Activated CD4-positive, CD25-positive, alpha-beta regulatory T cell (primary cell): ENCODE results near the gene CALN1.
"Not testable (repeated sequence)": the region's sequence is repeated elsewhere in the genome, so short reads cannot be mapped to it uniquely, and the experiment has no call there.

Experiments
- DNase-seq, 4 experiments: peaks; one replicate each; lab custom pipeline; 2025; lab: John Stamatoyannopoulos, UW

The CALN1 gene

DNA sequence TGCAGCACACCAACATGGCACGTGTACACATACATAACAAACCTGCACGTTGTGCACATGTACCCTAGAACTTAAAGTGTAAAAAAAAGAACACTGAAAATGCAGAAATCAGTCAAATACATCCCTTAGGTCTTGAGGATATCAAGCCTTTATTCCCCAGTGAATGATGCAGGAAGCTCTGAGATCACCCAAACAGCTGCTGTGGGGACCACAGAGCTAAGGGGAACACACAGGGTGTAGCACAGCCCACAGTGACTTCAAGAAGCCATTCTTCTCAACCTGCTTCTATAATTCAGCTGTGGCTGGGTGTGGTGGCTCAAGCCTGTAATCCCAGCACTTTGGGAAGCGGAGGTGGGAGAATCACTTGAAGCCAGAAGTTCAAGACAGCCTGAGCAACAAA, 314.9 kb downstream of the CALN1 start:
- no peak for DNase-seq

DNA sequence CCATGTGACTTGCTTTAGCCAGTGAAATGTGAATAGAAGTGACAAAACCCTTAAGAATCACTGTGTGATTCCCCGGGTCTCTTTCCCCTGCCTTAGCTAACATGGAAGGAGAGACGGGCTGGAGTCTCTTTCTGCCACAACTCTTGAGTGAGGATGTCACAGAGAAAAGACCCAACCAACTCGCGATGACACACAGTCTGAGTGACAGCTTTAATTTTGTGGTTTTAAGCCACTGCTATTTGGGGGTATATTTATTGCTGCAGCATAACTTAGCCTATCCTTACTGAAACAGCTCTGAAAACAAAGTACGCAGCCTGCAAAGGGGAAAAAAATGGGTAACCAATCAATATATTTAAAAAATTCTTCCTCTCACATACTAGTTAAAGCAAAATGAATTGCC, 319.4 kb downstream of the CALN1 start:
- DNase-seq, result no peak

DNA sequence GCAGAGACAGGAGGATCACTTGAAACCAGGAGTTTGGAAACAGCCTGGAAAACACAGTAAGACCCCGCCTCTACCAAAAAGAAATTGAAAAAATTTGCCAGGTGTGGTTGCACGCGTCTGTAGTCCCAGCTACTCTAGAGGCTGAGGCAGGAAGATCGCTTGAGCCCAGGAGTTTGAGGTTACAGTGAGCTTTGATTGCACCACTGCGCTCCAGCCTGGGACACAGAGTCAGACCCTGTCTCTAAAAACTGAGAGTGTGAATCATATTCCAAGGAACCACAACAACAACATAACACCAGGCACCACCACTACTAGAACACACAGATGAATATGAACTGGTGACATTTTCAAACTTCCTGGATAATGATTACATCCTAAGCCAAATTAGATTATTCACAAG, 324.2 kb downstream of the CALN1 start:
- no peak for DNase-seq

DNA sequence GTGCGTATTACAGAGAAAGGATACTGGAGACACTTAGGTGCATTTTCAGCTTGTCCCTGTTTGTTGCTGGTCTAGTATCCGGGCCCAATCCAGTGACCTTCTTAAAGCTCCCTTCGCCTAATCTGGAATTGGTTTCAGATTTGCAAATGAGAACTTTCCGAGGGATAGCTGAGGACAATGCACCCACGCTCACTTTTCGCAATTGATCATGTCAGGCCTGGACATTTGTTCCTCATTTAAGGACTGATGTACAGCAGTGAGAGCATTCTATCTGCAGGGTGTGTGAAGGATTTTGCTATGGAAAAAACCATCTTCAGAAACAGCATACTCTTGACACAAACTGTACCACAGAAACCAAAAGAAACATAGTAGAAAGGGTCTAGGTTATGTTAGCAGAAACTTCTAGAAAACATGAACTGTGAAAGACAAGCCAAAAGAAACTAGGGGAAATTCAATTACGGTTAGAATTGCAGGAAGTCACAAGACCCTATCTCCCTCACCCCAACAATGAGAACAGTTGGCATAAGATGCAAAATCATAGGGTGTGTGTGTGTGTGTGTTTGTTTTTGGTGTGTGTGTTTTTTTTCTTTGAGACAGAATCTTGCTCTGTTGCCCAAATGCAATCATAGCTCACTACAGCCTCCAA, 331.1 kb downstream of the CALN1 start:
- no peak for DNase-seq

DNA sequence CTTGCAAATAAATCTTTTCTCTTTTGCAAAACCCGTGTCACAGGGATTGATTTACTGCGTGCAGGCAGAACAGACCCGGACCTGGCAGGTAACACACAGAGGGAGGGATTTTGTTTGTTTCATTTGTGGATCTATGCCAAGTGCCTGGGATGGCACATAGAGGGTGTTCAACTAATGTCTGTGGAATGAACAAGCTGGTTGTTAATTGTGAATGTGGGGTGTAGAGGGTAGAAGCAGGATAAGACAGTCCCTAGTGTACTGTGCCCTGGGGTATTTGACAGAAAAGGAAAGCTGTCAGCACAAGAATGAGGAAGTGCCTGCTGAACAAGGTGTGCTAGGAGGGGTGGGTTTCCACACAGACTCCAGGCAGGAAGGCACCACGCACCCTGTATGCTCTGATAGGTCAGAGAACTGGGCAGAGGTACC, 331.8 kb downstream of the CALN1 start:
- no peak for DNase-seq

DNA sequence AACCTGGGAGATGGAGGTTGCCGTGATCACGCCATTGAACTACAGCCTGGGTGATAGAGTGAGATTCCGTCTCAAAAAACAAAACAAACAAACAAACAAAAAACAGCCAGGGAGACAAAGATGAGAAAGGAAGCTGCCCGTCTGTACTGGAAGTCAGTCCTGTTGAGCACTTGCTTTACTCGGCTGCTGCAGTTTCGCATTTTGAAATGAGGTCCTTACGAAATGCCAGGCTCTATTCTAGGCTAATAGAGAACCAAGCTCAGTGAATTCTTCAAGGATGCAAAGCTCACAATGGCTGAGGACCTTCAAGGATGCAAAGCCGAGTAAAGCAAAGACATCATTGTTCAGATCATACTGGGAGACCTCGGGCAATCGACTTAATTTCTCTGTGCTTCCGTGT, 333.3 kb downstream of the CALN1 start:
- no peak for DNase-seq

DNA sequence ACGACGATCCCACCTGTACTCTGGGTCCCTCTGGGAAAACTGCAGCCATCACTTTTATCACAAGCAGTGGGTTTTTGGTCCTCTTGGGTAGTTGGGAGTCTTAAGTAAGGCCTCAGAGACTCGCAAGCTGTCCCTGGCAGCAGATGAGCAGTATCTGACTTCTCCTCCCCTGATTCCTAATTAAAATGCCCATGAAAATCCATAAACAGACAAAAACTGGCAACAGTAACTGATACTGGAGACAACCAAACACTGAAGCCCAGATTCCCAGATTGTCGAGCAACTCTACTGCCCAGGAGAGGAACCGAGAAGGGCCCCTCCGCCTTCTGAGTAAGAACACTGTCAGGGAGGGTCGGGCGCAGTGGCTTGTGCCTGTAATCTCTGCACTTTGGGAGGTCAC, 333.8 kb downstream of the CALN1 start:
- no peak for DNase-seq

DNA sequence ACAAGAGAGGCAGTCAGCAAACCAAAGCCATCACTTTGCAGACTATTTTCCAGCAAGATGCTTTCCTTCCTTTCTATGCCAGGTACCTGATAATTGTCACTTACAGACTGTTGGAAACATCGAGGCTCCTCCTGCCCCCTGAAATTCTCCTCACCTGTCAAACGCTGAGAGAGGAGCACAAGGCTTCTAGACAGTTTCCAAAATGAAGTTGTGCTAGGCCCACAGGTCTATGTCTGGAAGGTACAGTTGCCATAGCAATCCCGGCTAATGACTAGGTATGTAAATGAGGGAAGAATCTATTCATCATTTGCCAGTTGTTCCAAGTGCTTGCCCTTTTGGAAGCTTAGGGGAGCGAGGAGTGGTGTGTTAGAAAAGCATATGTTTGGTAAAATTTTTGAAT, 334.4 kb downstream of the CALN1 start:
- DNase-seq, result no peak

DNA sequence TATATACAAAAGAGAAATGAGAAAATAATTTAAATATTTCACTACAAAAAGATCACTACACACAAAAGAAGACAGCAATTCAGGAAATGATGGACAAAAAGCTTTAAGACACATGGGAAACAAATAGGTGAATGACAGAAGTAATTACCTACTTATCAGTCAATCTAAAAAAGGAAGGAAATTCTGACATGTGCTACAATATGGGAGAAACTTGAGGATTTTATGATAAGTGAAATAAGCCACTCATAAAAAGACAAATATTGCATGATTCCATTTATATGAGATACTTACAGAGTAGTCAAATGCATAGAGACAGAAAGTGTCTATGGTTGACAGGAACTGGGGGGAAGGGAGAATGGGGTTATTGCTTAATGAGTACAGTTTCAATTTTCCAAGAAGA, 339.2 kb downstream of the CALN1 start:
- no peak for DNase-seq

DNA sequence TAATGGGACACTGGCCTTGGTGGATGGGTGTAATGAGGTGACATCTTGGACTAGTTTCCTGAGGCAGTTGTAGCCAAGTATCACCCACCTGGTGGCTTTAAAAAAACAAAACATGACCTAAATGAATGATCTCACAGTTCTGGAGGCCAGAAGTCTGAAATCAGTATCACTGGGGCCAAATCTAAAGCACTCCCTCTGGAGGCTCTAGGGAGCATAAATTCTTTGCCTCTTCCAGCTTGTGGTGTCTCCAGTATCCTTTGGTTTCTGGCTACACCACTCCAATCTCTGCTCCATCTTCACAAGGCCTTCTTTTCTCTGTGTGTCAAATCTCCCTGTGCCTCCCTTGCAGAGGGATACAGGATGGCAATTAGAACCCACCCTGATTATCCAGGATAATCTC, 342.9 kb downstream of the CALN1 start:
- no peak for DNase-seq

DNA sequence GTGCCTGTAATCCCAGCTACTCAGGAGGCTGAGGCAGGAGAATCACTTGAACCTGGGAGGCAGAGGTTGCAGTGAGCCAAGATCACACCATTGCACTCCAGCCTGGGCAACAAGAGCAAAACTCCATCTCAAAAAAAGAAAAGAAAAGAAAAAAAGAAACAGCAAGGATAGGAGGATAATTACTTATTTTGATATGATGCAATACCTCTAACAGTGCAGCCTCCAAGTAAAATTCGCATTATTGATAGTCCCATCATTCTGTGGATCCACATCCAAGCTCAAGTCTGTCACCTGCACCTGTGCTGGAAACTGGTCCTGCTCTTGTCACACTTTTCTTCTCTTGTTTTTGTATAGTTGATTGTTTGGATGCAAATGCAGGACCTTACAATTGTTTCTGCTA, 346.4 kb downstream of the CALN1 start:
- DNase-seq, result not testable (repeated sequence)

DNA sequence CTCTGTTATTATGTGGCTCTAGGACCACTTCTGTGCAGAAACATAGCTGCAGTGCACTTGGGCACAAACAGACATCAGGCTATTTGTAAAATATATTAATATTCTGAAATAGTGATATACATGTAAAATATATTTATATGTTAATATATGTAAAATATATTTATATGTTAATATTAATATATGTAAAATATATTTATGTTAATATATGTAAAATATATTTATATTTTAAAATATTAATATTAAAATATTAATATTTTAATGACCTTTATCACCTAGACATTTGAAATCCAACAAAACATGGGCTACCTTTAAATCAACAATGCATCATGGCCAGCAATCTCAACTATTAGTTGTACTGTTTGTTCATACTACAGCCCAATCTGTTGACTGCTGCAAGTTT, 347.2 kb downstream of the CALN1 start:
- DNase-seq, result no peak

DNA sequence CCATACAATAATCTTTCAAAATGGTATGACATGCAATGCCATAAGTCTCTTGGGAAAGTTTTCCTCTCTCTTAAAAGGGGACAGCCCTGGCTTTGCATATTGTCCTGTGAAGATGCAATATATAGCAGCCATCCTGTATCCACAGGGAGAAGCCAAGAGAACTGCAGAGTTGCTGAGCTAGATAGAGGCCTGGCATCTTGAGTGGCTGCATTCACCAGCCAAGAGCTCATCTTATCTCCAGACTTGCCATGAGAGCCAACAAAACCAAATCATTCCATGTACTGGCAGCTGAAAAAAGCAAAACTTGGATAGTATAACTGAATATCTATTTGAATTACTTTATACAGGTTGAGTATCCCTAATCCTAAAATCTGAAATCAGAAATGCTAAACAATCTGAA, 348.8 kb downstream of the CALN1 start:
- DNase-seq, result no peak

DNA sequence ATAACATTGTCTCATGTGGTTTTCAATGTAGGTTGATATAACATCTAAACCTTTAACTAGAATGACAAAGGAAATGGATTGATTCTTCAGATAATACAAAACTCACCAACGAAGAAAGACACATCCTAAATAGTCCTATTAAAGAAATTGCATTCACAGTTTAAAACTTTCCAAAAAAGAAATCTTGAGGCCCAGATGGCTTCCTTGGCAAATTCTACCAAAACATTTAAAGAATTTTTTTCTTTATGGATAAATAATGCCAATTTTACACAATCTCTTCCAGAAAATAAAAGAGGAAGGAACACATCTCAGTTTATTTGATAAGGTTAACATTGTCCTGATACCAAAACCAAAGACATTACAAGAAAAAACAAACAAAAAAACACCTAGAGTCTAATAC, 349.5 kb downstream of the CALN1 start:
- DNase-seq, result no peak

DNA sequence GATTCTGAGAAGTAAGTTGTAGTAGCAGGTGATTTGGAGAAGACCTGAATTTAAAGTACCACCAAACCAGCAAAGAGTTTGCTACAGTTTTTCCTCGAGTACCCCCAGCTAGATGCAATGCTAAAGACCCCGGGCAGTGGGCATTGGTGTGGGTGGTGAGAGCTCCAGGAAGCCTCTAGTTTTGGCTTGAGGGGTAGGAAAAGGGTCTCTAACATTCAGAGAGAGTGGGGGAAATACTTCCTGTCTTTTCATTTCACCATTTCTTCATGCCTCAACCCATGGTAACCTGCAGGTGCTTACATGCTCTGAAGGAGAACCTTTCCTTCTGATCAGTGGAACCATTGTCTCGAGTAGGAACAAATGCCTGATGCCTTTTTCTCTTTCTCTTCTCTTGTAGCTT, 352.2 kb downstream of the CALN1 start:
- DNase-seq, result no peak

DNA sequence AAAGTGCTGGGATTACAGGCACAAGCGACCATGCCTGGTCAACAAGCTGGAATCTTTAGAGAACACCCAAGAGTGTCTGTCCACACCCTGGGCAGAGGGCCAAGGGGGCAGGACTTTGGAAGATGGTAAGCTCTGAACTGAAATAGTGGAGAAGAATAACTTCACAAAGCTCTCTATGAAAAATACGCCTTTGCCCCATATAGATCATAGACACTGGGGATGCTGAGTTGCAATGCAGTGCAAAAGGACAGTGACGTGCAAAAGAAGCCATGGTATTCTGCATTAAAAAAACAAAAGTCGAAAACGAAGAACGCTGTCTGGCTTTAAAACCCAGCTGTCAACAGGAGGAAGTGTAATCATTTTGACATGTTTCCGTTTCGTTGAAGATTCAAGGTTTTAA, 353.6 kb downstream of the CALN1 start:
- DNase-seq, result no peak

DNA sequence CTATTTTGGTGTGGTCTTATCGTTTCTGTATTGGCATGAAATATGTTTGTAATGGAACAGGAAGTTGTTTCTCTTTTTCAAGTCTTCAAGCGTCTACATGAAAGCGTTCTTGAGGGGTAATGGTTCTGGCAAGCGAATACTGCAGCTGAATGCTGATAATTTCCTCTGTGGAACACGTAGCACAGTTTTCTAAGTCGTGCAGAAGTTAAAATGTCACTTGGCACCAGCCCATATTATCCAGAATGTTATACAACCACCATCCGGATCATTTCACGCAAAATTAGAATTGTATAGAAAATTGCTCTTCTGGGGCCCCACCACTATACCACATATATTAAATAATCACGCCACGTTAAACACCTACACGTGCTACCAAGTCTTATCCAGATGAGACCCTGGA, 354.3 kb downstream of the CALN1 start:
- no peak for DNase-seq

DNA sequence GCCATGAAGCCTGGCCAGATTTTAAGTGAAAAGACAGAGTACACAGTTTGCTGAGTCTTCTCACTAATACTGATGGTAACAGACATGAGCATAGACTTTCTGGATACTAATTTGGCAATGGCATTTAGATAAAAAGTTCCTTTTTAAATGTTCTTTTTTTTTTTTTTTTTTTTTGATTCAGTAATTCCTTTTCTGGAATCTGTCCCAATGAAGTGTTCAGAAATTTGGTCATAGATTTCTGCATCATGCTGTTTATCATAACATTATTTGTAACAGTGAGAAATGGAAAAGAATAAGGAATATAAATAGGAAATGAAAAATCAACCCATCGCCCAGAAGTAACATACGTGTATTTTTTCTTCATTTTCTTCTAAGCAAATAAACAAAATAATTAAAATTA, 354.9 kb downstream of the CALN1 start:
- no peak for DNase-seq

DNA sequence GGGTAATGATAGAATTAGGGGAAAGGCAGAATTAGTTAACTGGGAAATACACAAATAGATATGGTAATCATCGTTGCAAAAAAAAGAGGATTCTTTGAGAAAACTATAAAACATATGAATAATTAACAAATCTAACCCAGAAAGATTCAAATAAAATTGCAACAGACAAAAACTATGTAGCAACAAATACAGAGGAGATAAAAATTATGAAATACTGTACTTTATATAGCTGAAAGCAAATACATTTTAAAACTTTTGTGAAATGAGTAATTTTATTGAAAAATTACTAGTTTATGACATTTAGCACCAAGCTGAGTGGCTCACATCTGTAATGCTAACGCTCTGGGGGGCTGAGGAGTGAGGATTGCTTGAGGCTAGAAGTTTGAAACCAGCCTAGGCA, 356.7 kb downstream of the CALN1 start:
- DNase-seq, result no peak

DNA sequence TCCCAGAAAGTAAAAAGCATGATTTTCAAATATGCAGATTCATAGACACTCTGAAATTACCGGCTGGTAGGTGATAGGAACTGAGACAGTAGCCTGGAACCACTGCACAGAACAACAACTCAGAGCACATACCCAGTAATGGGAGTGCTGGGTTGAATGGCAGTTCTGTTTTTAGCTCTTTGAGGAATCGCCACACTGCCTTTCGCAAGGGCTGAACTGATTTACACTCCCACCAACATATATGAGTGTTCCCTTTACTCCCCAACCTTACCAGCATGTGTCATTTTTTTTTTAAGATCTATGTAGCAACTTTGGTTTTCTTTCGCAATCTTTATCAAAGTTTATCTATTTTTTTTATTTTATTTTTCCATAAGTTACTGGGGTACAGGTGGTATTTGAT, 358.8 kb downstream of the CALN1 start:
- no peak for DNase-seq

DNA sequence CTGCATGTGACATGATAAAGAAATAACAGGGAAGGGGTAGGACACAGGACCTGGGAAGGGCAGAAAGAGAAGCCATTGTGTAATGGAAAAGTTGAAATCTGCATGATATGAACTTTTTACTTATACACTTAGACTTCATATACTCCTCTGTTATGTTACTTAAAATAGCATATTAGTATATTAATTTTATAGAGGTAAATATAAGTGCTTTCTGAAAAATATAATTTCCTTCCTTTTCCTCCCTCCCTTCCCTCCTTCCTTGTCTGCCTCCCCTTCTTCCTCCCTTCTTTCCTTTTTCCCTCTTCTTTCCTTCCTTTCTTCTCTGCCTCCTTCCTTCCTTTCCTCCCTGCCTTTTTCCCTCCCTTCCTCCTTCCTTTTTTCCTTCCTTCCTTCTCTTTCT, 363.7 kb downstream of the CALN1 start:
- no peak for DNase-seq

DNA sequence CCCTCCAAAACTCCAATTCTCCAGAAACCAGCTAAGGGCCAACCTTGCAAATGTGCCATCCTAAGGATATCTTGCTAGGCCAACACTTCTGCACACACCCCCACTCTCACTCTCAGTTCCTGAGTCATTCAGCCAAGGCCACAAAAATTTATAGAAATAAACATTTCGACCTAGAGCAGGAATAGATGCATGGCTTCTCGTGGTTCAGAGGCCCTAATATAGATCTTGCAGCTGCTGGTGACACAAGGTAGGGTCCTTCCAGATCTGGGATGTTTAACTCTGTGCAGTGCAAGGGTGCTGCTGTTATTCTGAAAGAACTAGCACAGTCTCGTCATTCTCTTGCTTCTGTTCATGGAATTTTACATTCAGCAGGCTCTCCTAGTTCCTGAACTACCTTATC, 369.3 kb downstream of the CALN1 start:
- no peak for DNase-seq

DNA sequence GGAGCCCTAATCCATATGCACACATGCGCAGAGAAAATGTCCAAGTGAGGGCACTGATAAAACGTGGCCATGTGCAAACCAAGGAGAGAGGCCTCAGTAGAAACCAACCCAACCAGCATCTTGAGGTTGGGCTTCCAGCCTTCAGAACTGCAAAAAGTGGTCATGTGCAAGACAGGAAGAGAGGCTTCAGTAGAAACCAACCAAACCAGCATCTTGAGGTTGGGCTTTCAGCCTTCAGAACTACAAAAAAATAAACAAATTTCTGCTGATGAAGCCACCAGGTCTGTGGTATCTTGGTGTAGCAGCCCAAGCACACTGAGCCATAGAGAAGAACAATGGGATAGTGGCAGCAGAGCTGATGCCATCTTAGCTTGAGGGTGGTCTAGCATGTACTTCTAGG, 371.5 kb downstream of the CALN1 start:
- DNase-seq, result no peak

DNA sequence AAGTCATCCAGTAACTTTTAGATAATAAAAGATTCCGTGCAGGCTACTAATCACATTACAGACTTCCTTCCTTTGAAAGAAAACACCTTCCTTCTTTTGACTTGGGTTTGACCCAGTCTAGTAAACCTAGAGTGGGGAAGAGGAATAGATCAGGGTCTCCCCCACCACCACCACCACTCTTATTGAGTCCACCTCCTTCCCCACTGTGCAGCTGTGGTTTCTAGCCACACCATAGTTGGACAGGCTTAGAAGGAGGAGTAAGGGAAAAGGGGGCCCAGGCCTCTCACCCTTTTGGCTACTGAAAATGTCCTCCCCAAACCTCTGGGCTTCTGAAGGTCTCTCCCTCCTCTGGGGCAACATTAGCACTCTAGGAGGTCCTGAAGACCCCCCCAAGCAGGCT, 372.7 kb downstream of the CALN1 start:
- no peak for DNase-seq
